MM.1S (cell line): ENCODE results near the gene FTMT.

Experiments used
- DNase-seq: peaks from one replicate; pipeline ENCODE4 v3.0.0-alpha.2; 2015
- H2AFZ ChIP-seq: fragments of 300-600 bp; sonication (generic); 2 replicates; pipeline ENCODE4 v1.6.0; 2016; ENCODE audit warnings: antibody characterized with exemption, low read length
- H3F3A ChIP-seq: fragments of 300-600 bp; sonication (generic); 2 replicates; pipeline ENCODE4 v1.6.1; 2016; ENCODE audit warnings: mild to moderate bottlenecking, antibody characterized with exemption, low read length, moderate library complexity, mixed read lengths; ENCODE audit not compliant: insufficient read depth
- H3K27ac ChIP-seq: fragments of 300-600 bp; sonication (generic); 2 replicates; pipeline ENCODE4 v1.5.1; 2016; ENCODE audit warnings: mild to moderate bottlenecking, low read length
- H3K27me3 ChIP-seq: fragments of 300-600 bp; sonication (generic); replicated peaks from 2 replicates; pipeline ENCODE4 v1.6.0; 2016; ENCODE audit warnings: low read length; ENCODE audit not compliant: insufficient read depth
- H3K36me3 ChIP-seq: fragments of 300-600 bp; sonication (generic); replicated peaks from 2 replicates; pipeline ENCODE4 v1.6.1; 2016; ENCODE audit warnings: mild to moderate bottlenecking, low read length, mixed read lengths; ENCODE audit not compliant: insufficient read depth
- H3K4me1 ChIP-seq: fragments of 300-600 bp; sonication (generic); 2 replicates; pipeline ENCODE4 v1.6.1; 2016; ENCODE audit warnings: low read length, mixed read lengths
- H3K4me2 ChIP-seq: fragments of 300-600 bp; sonication (generic); 2 replicates; pipeline ENCODE4 v1.6.0; 2016; ENCODE audit warnings: low read depth, low read length
- H3K4me3 ChIP-seq: fragments of 300-600 bp; sonication (generic); 2 replicates; pipeline ENCODE4 v1.5.1; 2016; ENCODE audit warnings: low read length, mixed read lengths
- H3K79me2 ChIP-seq: fragments of 300-600 bp; sonication (generic); 2 replicates; pipeline ENCODE4 v1.6.1; 2016; ENCODE audit warnings: mixed run types, low read length, mixed read lengths
- H3K9ac ChIP-seq: fragments of 300-600 bp; sonication (generic); 2 replicates; pipeline ENCODE4 v1.6.1; 2016; ENCODE audit warnings: low read length, mixed read lengths
- H3K9me2 ChIP-seq: fragments of 300-600 bp; sonication (generic); replicated peaks from 2 replicates; pipeline ENCODE4 v1.6.1; 2016; ENCODE audit warnings: mild to moderate bottlenecking, low read length, mixed read lengths; ENCODE audit not compliant: insufficient read depth
- H3K9me3 ChIP-seq: fragments of 300-600 bp; sonication (generic); replicated peaks from 2 replicates; pipeline ENCODE4 v1.6.1; 2016; ENCODE audit warnings: mild to moderate bottlenecking, low read length, mixed read lengths; ENCODE audit not compliant: insufficient read depth
- H4K20me1 ChIP-seq: fragments of 300-600 bp; sonication (generic); 2 replicates; pipeline ENCODE4 v1.6.1; 2016; ENCODE audit warnings: mild to moderate bottlenecking, low read length, moderate library complexity, mixed read lengths; ENCODE audit not compliant: insufficient read depth
- CTCF ChIP-seq: fragments of 300-600 bp; sonication (generic); IDR thresholded peaks from 2 replicates; pipeline ENCODE4 v1.5.1; 2016; ENCODE audit warnings: antibody characterized with exemption, low read length, mixed read lengths
- EZH2 ChIP-seq: fragments of 300-600 bp; sonication (generic); optimal IDR thresholded peaks from 2 replicates; pipeline ENCODE3; 2017; ENCODE audit warnings: low read depth, mild to moderate bottlenecking, antibody characterized with exemption, low read length, mixed read lengths
- EZH2phosphoT487 ChIP-seq: fragments of 300-600 bp; sonication (generic); IDR thresholded peaks from 2 replicates; pipeline ENCODE4 v1.6.1; 2018; ENCODE audit warnings: antibody characterized with exemption, low read length

The FTMT gene

DNA sequence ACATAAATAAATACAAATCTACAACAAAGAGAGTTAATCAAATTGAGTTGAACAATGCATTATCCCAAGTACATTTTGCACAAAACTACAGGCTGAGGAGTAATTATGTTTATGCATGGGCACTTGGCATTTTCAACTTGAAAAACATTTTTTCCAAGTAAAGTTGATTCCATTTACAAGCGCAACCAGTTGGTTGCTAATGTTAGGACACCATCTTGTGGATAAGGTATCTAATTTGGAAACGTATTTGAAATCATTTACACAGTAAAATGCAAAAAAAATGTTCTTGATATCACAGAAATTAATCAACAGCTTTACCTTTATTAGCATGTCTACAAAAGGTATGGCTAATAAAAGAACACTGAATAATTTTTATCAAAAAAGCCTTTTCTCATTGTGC is 18.8 kb downstream of the FTMT start:
- H3K27ac ChIP-seq = no peak overlapping the region
- H3K4me2 ChIP-seq = no peak overlapping the region
- H3F3A ChIP-seq = no peaks in the 10 kb centered on the region
- H3K27me3 ChIP-seq = no peaks in the 10 kb centered on the region
- H3K9me2 ChIP-seq = no peaks in the 10 kb centered on the region
- no peaks in the 10 kb centered on the region for H3K36me3 ChIP-seq
- no peaks in the 10 kb centered on the region for H3K9me3 ChIP-seq
- H3K4me1 ChIP-seq = no peaks in the 10 kb centered on the region
- H3K4me3 ChIP-seq = no peak overlapping the region
- H3K79me2 ChIP-seq = no peaks in the 10 kb centered on the region
- H2AFZ ChIP-seq = no peak overlapping the region
- no peak for DNase-seq
- TF ChIP-seq EZH2phosphoT487 (no peak), CTCF (0 out of 2 replicates have a peak, but pooled peaks have one; percentile 8)
- H4K20me1 ChIP-seq = no peaks in the 10 kb centered on the region
- no peak overlapping the region for H3K9ac ChIP-seq

- H3K79me2 ChIP-seq = no peaks in the 10 kb centered on the region
- no peak overlapping the region for H3K4me3 ChIP-seq
- H3K4me1 ChIP-seq = no peaks in the 10 kb centered on the region
- no peaks in the 10 kb centered on the region for H3K9me2 ChIP-seq
- no peaks in the 10 kb centered on the region for H3K27me3 ChIP-seq
- no peak for DNase-seq
- H3K4me2 ChIP-seq = no peak overlapping the region
- H3K9ac ChIP-seq = no peak overlapping the region
- H2AFZ ChIP-seq = no peak overlapping the region
- H3K9me3 ChIP-seq = no peaks in the 10 kb centered on the region
- TF ChIP-seq EZH2 (no peak), EZH2phosphoT487 (no peak), CTCF (no peak)
- H3F3A ChIP-seq = no peaks in the 10 kb centered on the region
- no peaks in the 10 kb centered on the region for H4K20me1 ChIP-seq
- H3K27ac ChIP-seq = no peak overlapping the region
- H3K36me3 ChIP-seq = no peaks in the 10 kb centered on the region
These were observed 21.2 kb downstream of the FTMT start for GRCh38 chr5:121872856-121873255.

GRCh38 chr5:121873409-121873808 is 21.7 kb downstream of the FTMT start:
- no peaks in the 10 kb centered on the region for H3K27me3 ChIP-seq
- no peaks in the 10 kb centered on the region for H3K36me3 ChIP-seq
- DNase-seq = no peak
- H4K20me1 ChIP-seq = no peaks in the 10 kb centered on the region
- H3K9me2 ChIP-seq = no peaks in the 10 kb centered on the region
- no peak overlapping the region for H3K4me3 ChIP-seq
- H3K4me2 ChIP-seq = no peak overlapping the region
- no peaks in the 10 kb centered on the region for H3K79me2 ChIP-seq
- no peak overlapping the region for H2AFZ ChIP-seq
- no peaks in the 10 kb centered on the region for H3K9me3 ChIP-seq
- no peaks in the 10 kb centered on the region for H3F3A ChIP-seq
- H3K4me1 ChIP-seq = no peaks in the 10 kb centered on the region
- TF ChIP-seq EZH2phosphoT487 (no peak), CTCF (no peak), EZH2 (no peak)
- no peak overlapping the region for H3K9ac ChIP-seq
- H3K27ac ChIP-seq = no peak overlapping the region

DNA sequence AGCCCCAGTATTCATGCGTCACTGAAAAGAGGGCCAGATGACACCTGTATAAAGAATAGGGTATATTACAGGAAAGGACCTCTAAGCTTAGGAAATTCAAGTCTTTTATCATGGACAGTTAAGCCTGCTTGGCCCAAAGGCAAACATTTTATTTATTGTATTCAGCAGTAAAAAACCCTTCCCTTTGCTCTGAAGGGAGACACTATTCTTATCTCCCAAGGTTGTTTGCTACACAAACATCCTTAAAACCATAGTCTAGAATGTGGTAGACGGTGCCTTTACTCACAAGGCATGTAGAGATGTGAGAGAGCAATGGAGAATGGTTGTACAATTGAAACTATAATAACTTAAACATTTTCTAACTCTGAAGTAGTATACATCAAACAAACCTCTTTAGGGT is 33.9 kb downstream of the FTMT start:
- H3K9ac ChIP-seq = no peak overlapping the region
- H3K36me3 ChIP-seq = no peaks in the 10 kb centered on the region
- H3K9me2 ChIP-seq = no peaks in the 10 kb centered on the region
- no peak overlapping the region for H3K4me2 ChIP-seq
- H3K27me3 ChIP-seq = no peaks in the 10 kb centered on the region
- no peak overlapping the region for H2AFZ ChIP-seq
- H3K9me3 ChIP-seq = no peaks in the 10 kb centered on the region
- H3K4me1 ChIP-seq = no peaks in the 10 kb centered on the region
- H4K20me1 ChIP-seq = no peaks in the 10 kb centered on the region
- no peak overlapping the region for H3K4me3 ChIP-seq
- no peak overlapping the region for H3K27ac ChIP-seq
- TF ChIP-seq EZH2 = no peak
- TF ChIP-seq EZH2phosphoT487 = no peak
- TF ChIP-seq CTCF = no peak
- no peak for DNase-seq
- H3F3A ChIP-seq = no peaks in the 10 kb centered on the region
- H3K79me2 ChIP-seq = no peaks in the 10 kb centered on the region
